Immature natural killer cell (primary cell): Measurements from ENCODE around the gene METAP1D. TPM values are rescaled to one million over a fixed set of nuclear protein-coding genes. Genes with fewer than 3 reads are reported as not detected.

Experiments
- DNase-seq, 3 donors: peaks; one replicate each; pipeline ENCODE4 v3.0.0; 2022; ENCODE audit warnings: mixed read lengths in 1 of 3
- H3K27ac Mint-ChIP-seq, 6 donors: one replicate each; pipeline ENCODE4 v1.8.0; 2020; ENCODE audit warnings: mixed read lengths in 6 of 6, mild to moderate bottlenecking in 5 of 6, inconsistent platforms in 4 of 6, moderate library complexity in 3 of 6
- H3K27me3 Mint-ChIP-seq, 3 donors: one replicate each; pipeline ENCODE4 v1.8.0; 2020 to 2021; ENCODE audit warnings: low read depth in 3 of 3, mild to moderate bottlenecking in 3 of 3, mixed read lengths in 3 of 3, moderate library complexity in 3 of 3, inconsistent platforms in 1 of 3
- H3K36me3 Mint-ChIP-seq, 3 donors: one replicate each; pipeline ENCODE4 v1.8.0; 2020; ENCODE audit warnings: mixed read lengths in 3 of 3, inconsistent platforms in 2 of 3, mild to moderate bottlenecking in 2 of 3
- H3K4me1 Mint-ChIP-seq, 2 donors: one replicate each; pipeline ENCODE4 v1.8.0; 2020; ENCODE audit warnings: inconsistent platforms in 2 of 2, mild to moderate bottlenecking in 2 of 2, mixed read lengths in 2 of 2, moderate library complexity in 1 of 2
- H3K4me3 Mint-ChIP-seq, 5 donors: one replicate each; pipeline ENCODE4 v1.8.0; 2020; ENCODE audit warnings: mild to moderate bottlenecking in 5 of 5, mixed read lengths in 5 of 5, inconsistent platforms in 3 of 5, moderate library complexity in 3 of 5
- H3K9me3 Mint-ChIP-seq, 6 donors: one replicate each; pipeline ENCODE4 v1.8.0; 2020; ENCODE audit warnings: mild to moderate bottlenecking in 6 of 6, mixed read lengths in 6 of 6, inconsistent platforms in 4 of 6, moderate library complexity in 3 of 6
- polyA plus RNA-seq, 3 donors: library from polyadenylated mRNA; unstranded; fragments of 300-500 nt; fragmentation: Illumina TruSeq; gene quantifications; one replicate each; pipeline ENCODE4 v1.2.3, GENCODE V29; 2021

Gene METAP1D
- polyA plus RNA-seq, 3 donors from 2014 or later: 0.46 to 2.2 TPM; not detected in 1

GRCh38 chr2:172082105-172082943 lies 82.6 kb downstream of the METAP1D start:
- H3K4me1 Mint-ChIP-seq: peaks cover 47 to 50% of the 10 kb centered on the region in 2 donors
- H3K9me3 Mint-ChIP-seq: peaks cover 0 to 15% (median 1%) of the 10 kb centered on the region in 6 donors

GRCh38 chr2:172082944-172083627 lies 83.3 kb downstream of the METAP1D start:
- H3K9me3 Mint-ChIP-seq: peaks cover 0 to 15% (median 1%) of the 10 kb centered on the region in 6 donors
- peaks cover 72 to 96% (median 77%) of the 10 kb centered on the region in 3 donors for H3K27me3 Mint-ChIP-seq
- H3K4me1 Mint-ChIP-seq: peaks cover 54 to 58% of the 10 kb centered on the region in 2 donors
- peak overlapping the region; percentile 52 to 90 (median 82) for H3K4me3 Mint-ChIP-seq
- H3K27ac Mint-ChIP-seq: peak overlapping the region in 2 of 6 donors; percentile 28 to 58
- no peak for DNase-seq
- peaks cover 0 to 7% (median 0%) of the 10 kb centered on the region in 3 donors for H3K36me3 Mint-ChIP-seq

More at GRCh38 chr2:172082105-172082943, 82.6 kb downstream of the METAP1D start:
- Mint-ChIP-seq H3K4me3 (peak overlapping the region in 4 of 5 donors; percentile 52 to 90 (median 72)), H3K27ac (no peak overlapping the region), H3K27me3 (peaks cover 65 to 92% (median 71%) of the 10 kb centered on the region in 3 donors), H3K36me3 (peaks cover 0 to 7% (median 0%) of the 10 kb centered on the region in 3 donors)
- no peak for DNase-seq

- peaks cover 0 to 7% (median 0%) of the 10 kb centered on the region in 3 donors for H3K36me3 Mint-ChIP-seq
- H3K27ac Mint-ChIP-seq: peak overlapping the region in 1 of 6 donors; percentile 58
- no peak for DNase-seq
- H3K4me1 Mint-ChIP-seq: peaks cover 57 to 65% of the 10 kb centered on the region in 2 donors
- H3K4me3 Mint-ChIP-seq: peak overlapping the region; percentile 42 to 90 (median 84)
- peaks cover 0 to 15% (median 1%) of the 10 kb centered on the region in 6 donors for H3K9me3 Mint-ChIP-seq
- peaks cover 79 to 97% (median 81%) of the 10 kb centered on the region in 3 donors for H3K27me3 Mint-ChIP-seq
These were observed 84.1 kb downstream of the METAP1D start for GRCh38 chr2:172083628-172084394.

- H3K9me3 Mint-ChIP-seq: peaks cover 0 to 15% (median 1%) of the 10 kb centered on the region in 6 donors
These were observed 84.6 kb downstream of the METAP1D start for GRCh38 chr2:172084395-172084644.

GRCh38 chr2:172084645-172085459 lies 85.1 kb downstream of the METAP1D start:
- peaks cover 82 to 90% (median 83%) of the 10 kb centered on the region in 3 donors for H3K27me3 Mint-ChIP-seq

More at GRCh38 chr2:172084395-172084644, 84.6 kb downstream of the METAP1D start:
- Mint-ChIP-seq H3K4me3 (peak overlapping the region; percentile 82 to 90 (median 84)), H3K36me3 (peaks cover 0 to 7% (median 0%) of the 10 kb centered on the region in 3 donors), H3K27ac (no peak overlapping the region), H3K27me3 (peaks cover 78 to 93% (median 81%) of the 10 kb centered on the region in 3 donors), H3K4me1 (peaks cover 57 to 65% of the 10 kb centered on the region in 2 donors)
- DNase-seq: no peak

GRCh38 chr2:172085460-172086159 lies 85.9 kb downstream of the METAP1D start, which contains the start of gene DLX1:
TSS of gene DLX1 (plus strand) at chr2:172085507. CDS start at chr2:172085678, 171 bp downstream.
- peak within 1 kb of the TSS in 4 of 6 donors; percentile 39 to 83 (median 68) for H3K27ac Mint-ChIP-seq
- H3K4me1 Mint-ChIP-seq: peaks cover 57 to 65% of the 10 kb centered on the region in 2 donors

More at GRCh38 chr2:172084645-172085459, 85.1 kb downstream of the METAP1D start:
- H3K4me1 Mint-ChIP-seq: peaks cover 57 to 65% of the 10 kb centered on the region in 2 donors
- peak overlapping the region; percentile 82 to 90 (median 84) for H3K4me3 Mint-ChIP-seq
- peaks cover 0 to 4% (median 0%) of the 10 kb centered on the region in 3 donors for H3K36me3 Mint-ChIP-seq
- peak overlapping the region in 2 of 6 donors; percentile 61 to 83 for H3K27ac Mint-ChIP-seq
- H3K9me3 Mint-ChIP-seq: peaks cover 0 to 14% (median 1%) of the 10 kb centered on the region in 6 donors
- peak; percentile 57 to 62 (median 59) for DNase-seq

GRCh38 chr2:172086241-172087206 lies 86.8 kb downstream of the METAP1D start:
- DNase-seq: peak in 2 of 3 donors; percentile 45 to 46
- H3K4me1 Mint-ChIP-seq: peaks cover 57 to 65% of the 10 kb centered on the region in 2 donors
- peaks cover 0 to 6% (median 0%) of the 10 kb centered on the region in 6 donors for H3K9me3 Mint-ChIP-seq
- H3K36me3 Mint-ChIP-seq: no peaks in the 10 kb centered on the region
- H3K27ac Mint-ChIP-seq: peak overlapping the region in 1 of 6 donors; percentile 80
- H3K27me3 Mint-ChIP-seq: peaks cover 80 to 86% (median 81%) of the 10 kb centered on the region in 3 donors
- H3K4me3 Mint-ChIP-seq: peak overlapping the region; percentile 68 to 90 (median 84)

More at GRCh38 chr2:172085460-172086159, 85.9 kb downstream of the METAP1D start, which contains the start of gene DLX1:
- H3K9me3 Mint-ChIP-seq: peaks cover 0 to 7% (median 1%) of the 10 kb centered on the region in 6 donors
- H3K4me3 Mint-ChIP-seq: peak within 1 kb of the TSS; percentile 82 to 90 (median 84)
- H3K27me3 Mint-ChIP-seq: peaks cover 82 to 89% (median 87%) of the 10 kb centered on the region in 3 donors
- H3K36me3 Mint-ChIP-seq: no peaks in the 10 kb centered on the region
- no peak for DNase-seq

- H3K4me3 Mint-ChIP-seq: peak overlapping the region in 4 of 5 donors; percentile 52 to 90 (median 85)
- peaks cover 0 to 13% (median 0%) of the 10 kb centered on the region in 6 donors for H3K9me3 Mint-ChIP-seq
- peak overlapping the region in 3 of 6 donors; percentile 43 to 80 (median 74) for H3K27ac Mint-ChIP-seq
- no peaks in the 10 kb centered on the region for H3K36me3 Mint-ChIP-seq
- peaks cover 57 to 60% of the 10 kb centered on the region in 2 donors for H3K4me1 Mint-ChIP-seq
- H3K27me3 Mint-ChIP-seq: peaks cover 79 to 86% (median 80%) of the 10 kb centered on the region in 3 donors
- DNase-seq: no peak
These were observed 87.5 kb downstream of the METAP1D start for GRCh38 chr2:172087207-172087779.

GRCh38 chr2:172087780-172088244 lies 88.1 kb downstream of the METAP1D start:
- peak overlapping the region in 3 of 6 donors; percentile 43 to 80 (median 74) for H3K27ac Mint-ChIP-seq
- no peaks in the 10 kb centered on the region for H3K36me3 Mint-ChIP-seq
- peaks cover 79 to 83% (median 80%) of the 10 kb centered on the region in 3 donors for H3K27me3 Mint-ChIP-seq
- DNase-seq: no peak
- H3K4me1 Mint-ChIP-seq: peaks cover 52 to 56% of the 10 kb centered on the region in 2 donors
- peaks cover 0 to 14% (median 0%) of the 10 kb centered on the region in 6 donors for H3K9me3 Mint-ChIP-seq
- H3K4me3 Mint-ChIP-seq: peak overlapping the region in 4 of 5 donors; percentile 30 to 88 (median 46)

- Mint-ChIP-seq H3K4me1 (peaks cover 51 to 55% of the 10 kb centered on the region in 2 donors), H3K4me3 (peak overlapping the region in 3 of 5 donors; percentile 6 to 58 (median 18)), H3K9me3 (peaks cover 0 to 17% (median 0%) of the 10 kb centered on the region in 6 donors), H3K36me3 (no peaks in the 10 kb centered on the region), H3K27me3 (peaks cover 79 to 83% (median 79%) of the 10 kb centered on the region in 3 donors), H3K27ac (peak overlapping the region in 2 of 6 donors; percentile 17 to 80)
- no peak for DNase-seq
These were observed 88.7 kb downstream of the METAP1D start for GRCh38 chr2:172088245-172089004.
